ENCODE results near the gene PODXL2.

Gene PODXL2

DNA sequence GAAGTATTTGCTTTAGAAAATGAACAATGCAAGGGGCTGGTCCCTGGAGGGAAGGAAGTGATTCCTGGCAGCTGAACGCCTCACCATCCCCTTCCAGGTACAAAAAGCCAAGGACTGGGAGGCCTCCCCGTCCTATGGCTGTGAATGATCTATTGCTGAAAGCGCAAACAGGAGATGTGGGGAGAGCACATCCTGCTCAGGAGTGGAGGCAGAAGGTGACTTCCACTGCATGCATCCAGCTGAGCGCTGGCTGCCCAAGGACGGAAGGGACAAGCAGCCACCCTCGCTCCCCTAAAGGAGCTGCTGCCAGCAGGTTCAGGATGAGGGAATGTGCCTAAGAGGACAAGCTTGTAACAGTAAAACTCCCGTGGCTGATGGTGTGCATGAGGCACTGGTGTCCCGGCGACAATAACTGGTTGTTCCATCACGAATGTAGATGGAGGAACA lies 85.2 kb downstream of the PODXL2 start:
- no peak for DNase-seq (ENCODE audit: low read depth)
- no peak overlapping the region for H3K4me3 ChIP-seq (ENCODE audit: low read depth, low read length)
- TF ChIP-seq, protein P1, sequence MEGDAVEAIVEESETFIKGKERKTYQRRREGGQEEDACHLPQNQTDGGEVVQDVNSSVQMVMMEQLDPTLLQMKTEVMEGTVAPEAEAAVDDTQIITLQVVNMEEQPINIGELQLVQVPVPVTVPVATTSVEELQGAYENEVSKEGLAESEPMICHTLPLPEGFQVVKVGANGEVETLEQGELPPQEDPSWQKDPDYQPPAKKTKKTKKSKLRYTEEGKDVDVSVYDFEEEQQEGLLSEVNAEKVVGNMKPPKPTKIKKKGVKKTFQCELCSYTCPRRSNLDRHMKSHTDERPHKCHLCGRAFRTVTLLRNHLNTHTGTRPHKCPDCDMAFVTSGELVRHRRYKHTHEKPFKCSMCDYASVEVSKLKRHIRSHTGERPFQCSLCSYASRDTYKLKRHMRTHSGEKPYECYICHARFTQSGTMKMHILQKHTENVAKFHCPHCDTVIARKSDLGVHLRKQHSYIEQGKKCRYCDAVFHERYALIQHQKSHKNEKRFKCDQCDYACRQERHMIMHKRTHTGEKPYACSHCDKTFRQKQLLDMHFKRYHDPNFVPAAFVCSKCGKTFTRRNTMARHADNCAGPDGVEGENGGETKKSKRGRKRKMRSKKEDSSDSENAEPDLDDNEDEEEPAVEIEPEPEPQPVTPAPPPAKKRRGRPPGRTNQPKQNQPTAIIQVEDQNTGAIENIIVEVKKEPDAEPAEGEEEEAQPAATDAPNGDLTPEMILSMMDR (IDR thresholded peaks at IDR 0.05; ENCODE audit: insufficient read depth, low read depth, low read length, missing control alignments) = no peak

DNA sequence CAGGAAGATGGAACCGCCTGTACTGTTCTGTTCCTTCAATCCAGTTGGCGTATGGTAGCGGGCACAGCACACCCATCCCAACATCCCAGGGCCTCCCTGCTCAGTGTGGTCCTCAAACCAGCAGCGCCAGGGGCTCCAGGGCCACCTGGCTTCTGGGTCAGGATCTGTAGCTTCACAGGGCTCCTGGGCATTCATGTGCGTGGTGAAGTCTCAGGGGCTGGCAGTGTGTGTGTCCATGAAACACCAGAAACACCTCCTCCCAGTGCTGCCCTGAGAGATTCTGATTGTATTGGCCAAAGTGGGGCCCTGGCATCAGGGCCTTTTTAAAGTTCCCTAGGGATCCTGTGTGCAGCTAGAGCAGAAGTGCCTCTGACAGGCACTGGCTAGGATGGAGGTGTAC lies 85.9 kb downstream of the PODXL2 start:
- TF ChIP-seq, protein P1 (IDR thresholded peaks at IDR 0.05; ENCODE audit: insufficient read depth, low read depth, low read length, missing control alignments) = no peak
- H3K4me3 ChIP-seq (ENCODE audit: low read depth, low read length) = no peak overlapping the region
- DNase-seq (ENCODE audit: low read depth) = no peak

DNA sequence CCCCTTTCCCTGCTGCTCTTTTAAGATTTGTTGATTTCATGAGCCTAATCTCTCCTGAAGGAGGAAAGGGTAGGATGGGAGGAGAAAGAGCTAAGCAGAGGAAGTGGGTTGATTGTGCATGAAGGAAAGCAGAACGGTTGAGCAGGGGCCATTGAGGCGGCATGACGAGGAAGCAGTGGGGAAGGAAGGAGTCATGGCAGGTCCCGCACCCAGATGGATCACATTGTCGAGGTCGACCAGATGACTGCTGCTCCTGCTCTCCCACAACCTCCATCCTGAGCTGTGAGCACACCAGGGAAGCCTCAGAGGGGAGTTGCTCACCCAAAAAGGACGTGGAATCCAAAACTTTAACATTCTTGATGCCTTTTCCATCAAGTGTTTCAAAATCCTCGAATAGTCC lies 86.5 kb downstream of the PODXL2 start:
- DNase-seq (ENCODE audit: low read depth) = no peak
- H3K4me3 ChIP-seq (ENCODE audit: low read depth, low read length) = no peak overlapping the region
- TF ChIP-seq, protein P1 (IDR thresholded peaks at IDR 0.05; ENCODE audit: insufficient read depth, low read depth, low read length, missing control alignments) = no peak

DNA sequence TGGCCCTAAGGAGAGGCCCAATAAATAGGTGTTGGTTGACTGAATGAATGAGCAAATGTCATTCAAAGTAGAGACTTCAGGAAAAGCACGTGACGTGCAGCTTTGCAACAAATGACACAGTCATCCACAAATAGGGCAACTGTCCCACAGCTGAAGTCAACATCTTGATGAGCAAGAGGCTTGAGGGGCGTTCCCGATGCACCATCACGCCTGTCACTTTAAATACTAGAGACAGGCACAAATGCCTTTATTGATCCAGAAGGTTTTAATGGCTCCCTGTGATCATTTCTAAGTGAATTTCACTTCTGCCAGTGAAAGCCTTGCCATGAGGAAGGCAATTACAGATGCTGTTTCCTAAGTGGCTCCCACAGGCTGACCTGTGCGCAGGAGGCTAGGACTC lies 87.4 kb downstream of the PODXL2 start:
- TF ChIP-seq, protein P1 (IDR thresholded peaks at IDR 0.05; ENCODE audit: insufficient read depth, low read depth, low read length, missing control alignments) = no peak
- H3K4me3 ChIP-seq (ENCODE audit: low read depth, low read length) = no peak overlapping the region
- DNase-seq (ENCODE audit: low read depth) = no peak

DNA sequence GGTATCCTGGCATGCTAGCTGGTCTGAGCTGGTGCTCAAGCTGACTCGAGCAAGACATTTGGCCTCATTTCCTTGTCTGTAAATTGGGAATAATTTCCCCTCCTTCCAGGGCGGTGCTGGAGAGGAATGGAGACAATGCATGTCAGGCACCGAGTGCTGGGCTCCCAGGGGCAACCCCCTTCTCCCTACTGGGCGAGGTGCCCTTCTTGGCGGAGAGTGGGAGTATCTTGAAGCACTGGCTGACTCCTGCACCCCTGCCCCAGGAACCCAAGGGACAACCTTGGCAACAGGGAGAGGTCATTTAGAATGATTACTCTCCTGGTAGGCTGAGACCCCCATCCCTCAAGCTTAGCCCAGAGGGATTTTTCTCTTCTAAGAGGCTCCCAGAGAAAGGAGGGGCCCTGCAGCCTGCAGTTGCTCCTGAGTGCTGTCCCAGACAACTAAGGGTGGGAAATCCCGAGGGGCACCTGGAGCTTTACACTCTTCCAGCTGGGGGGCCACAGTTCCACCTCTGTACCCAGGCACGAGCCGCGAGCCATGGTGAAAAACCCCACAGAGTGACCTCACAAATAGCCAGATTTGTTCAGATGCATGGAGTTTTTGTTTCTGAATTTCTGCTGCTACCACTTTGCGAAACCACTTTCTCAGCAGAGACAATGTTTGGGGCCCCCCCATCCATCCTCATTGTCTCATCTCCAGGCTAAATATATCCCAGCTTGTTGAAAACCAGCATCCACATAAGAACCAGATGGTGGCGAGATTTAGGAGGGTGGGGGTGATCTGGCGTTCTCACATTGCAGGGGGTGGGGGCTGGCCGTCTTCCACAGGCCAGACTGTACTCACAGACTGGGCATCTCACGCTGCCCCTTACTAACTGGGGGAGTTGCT lies 88.6 kb downstream of the PODXL2 start:
- DNase-seq (ENCODE audit: low read depth) = no peak
- TF ChIP-seq, protein P1 (IDR thresholded peaks at IDR 0.05; ENCODE audit: insufficient read depth, low read depth, low read length, missing control alignments) = no peak
- H3K4me3 ChIP-seq (ENCODE audit: low read depth, low read length) = no peak overlapping the region

DNA sequence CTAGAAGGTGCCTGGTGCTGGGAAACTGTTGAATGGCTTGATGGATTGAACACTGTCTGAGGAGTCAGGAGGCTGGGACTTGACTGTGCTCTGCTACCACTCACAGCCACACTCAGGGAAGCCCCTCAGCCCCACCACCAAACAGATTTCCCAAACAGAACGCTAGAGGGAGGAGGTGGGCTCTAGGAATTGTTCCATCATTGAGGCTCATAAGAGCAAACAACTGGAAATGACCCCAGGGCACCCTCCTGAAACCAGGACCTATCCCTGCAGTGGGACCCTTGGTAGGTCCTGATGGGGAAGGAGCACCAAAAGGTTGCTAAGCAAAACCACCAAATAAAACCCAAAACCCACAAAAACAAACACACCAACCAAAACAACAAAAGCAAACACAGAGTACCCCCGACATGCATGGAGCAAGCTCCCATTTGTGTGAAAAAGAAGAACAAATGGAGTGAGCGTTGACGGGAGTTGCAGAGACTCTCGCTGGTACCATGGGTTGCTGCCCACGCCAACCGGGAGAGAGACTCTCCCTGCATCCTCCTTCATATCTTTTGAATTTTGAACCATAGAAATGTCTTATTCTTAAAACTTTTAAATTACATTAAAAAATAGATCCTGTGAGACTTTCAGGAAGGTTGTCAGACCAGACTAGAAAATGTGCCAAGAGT lies 89.4 kb downstream of the PODXL2 start:
- H3K4me3 ChIP-seq (ENCODE audit: low read depth, low read length) = no peak overlapping the region
- DNase-seq (ENCODE audit: low read depth) = no peak
- TF ChIP-seq, protein P1 (IDR thresholded peaks at IDR 0.05; ENCODE audit: insufficient read depth, low read depth, low read length, missing control alignments) = no peak
